Right lobe of liver (tissue), 4 donors: ENCODE data around the gene CIART.

Source experiments
- CTCF ChIP-seq, 4 donors: fragments of 200-600 bp in 3 of 4; fragments of 450-650 bp in 1 of 4; IDR thresholded peaks; one replicate each; pipeline versions ENCODE4 v1.5.1 to v1.8.0; 2016 to 2022; ENCODE audit warnings: antibody characterized with exemption in 4 of 4, mild to moderate bottlenecking in 2 of 4
- POLR2A ChIP-seq: fragments of 450-650 bp; IDR thresholded peaks from one replicate; pipeline ENCODE4 v1.6.1; 2017; ENCODE audit warnings: antibody characterized with exemption, mild to moderate bottlenecking
- donor health status: DM: no; HTN: no; CAD: no.
- donor health status: DM: no; HTN: no; CAD: no.
- donor health status: DM: no; HTN: yes; CAD: no.

- TF ChIP-seq CTCF (IDR thresholded peaks at IDR 0.05) (no peak), POLR2A (no peak)
These were observed 27.6 kb downstream of the CIART start for GRCh38 chr1:150309758-150310508.
